ENCODE data around the gene OGFOD2.

DNA sequence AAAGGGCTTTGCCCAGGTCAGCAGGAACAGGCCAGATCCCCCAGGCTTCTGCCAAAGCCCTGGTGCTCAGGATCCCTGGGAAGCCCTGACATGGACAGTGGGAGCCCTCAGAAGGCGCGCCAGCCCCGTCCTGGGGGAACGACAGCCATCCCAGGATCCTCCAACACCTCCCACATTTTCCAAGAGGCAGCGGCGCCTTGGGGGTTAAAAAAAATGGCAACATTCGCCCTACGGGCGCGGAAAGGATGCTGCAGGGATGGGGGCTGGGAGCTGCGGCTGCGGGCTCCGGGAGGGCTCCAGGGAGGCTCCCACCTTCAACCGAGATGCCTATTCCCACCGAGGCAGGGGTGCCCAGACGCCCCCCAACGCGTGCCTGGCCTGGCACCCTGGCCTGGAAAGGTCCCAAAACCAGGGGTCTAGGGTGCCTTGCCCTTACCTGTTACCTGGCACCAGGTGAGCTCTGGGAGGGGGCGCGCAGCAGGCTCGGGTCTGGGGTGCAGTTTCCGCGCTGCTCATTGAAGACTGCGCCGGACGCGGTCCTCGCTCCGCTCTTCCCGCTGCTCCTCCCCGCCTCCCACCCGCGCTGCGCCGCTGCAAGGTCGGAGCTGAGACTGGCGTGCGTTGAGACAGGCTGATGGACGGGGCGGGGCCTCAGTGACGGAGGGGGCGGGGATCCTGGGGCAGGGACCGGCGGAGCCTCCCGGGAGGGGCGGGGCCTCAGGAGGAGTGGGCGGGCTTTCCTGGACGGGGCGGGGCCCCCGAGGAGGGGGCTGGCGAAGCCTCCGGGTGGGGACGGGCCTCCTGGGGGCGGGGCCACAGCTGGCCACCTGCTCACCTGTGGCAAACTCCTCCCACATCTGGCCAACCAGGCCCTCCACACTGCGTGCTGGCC is 8.9 kb upstream of the OGFOD2 start, which contains the start of gene ABCB9:
- no peak for TF ChIP-seq OSR1 (CRISPR knock-in tag; IDR thresholded peaks at IDR 0.05)
- TF ChIP-seq RARB (CRISPR knock-in tag; IDR thresholded peaks at IDR 0.05) = no peak
- TF ChIP-seq ZC3H10 (CRISPR knock-in tag; IDR thresholded peaks at IDR 0.05) = no peak
- no peak for TF ChIP-seq TOX (CRISPR knock-in tag; IDR thresholded peaks at IDR 0.05; ENCODE audit: borderline replicate concordance)
- TF ChIP-seq, protein P1, sequence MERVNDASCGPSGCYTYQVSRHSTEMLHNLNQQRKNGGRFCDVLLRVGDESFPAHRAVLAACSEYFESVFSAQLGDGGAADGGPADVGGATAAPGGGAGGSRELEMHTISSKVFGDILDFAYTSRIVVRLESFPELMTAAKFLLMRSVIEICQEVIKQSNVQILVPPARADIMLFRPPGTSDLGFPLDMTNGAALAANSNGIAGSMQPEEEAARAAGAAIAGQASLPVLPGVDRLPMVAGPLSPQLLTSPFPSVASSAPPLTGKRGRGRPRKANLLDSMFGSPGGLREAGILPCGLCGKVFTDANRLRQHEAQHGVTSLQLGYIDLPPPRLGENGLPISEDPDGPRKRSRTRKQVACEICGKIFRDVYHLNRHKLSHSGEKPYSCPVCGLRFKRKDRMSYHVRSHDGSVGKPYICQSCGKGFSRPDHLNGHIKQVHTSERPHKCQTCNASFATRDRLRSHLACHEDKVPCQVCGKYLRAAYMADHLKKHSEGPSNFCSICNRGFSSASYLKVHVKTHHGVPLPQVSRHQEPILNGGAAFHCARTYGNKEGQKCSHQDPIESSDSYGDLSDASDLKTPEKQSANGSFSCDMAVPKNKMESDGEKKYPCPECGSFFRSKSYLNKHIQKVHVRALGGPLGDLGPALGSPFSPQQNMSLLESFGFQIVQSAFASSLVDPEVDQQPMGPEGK (CRISPR knock-in tag; IDR thresholded peaks at IDR 0.05; ENCODE audit: borderline replicate concordance) = no peak
- no peak for TF ChIP-seq TCF4 (CRISPR knock-in tag; IDR thresholded peaks at IDR 0.05; ENCODE audit: borderline replicate concordance)
- no peak for TF ChIP-seq GLIS3 (CRISPR knock-in tag; IDR thresholded peaks at IDR 0.05)
- TF ChIP-seq, protein P2, sequence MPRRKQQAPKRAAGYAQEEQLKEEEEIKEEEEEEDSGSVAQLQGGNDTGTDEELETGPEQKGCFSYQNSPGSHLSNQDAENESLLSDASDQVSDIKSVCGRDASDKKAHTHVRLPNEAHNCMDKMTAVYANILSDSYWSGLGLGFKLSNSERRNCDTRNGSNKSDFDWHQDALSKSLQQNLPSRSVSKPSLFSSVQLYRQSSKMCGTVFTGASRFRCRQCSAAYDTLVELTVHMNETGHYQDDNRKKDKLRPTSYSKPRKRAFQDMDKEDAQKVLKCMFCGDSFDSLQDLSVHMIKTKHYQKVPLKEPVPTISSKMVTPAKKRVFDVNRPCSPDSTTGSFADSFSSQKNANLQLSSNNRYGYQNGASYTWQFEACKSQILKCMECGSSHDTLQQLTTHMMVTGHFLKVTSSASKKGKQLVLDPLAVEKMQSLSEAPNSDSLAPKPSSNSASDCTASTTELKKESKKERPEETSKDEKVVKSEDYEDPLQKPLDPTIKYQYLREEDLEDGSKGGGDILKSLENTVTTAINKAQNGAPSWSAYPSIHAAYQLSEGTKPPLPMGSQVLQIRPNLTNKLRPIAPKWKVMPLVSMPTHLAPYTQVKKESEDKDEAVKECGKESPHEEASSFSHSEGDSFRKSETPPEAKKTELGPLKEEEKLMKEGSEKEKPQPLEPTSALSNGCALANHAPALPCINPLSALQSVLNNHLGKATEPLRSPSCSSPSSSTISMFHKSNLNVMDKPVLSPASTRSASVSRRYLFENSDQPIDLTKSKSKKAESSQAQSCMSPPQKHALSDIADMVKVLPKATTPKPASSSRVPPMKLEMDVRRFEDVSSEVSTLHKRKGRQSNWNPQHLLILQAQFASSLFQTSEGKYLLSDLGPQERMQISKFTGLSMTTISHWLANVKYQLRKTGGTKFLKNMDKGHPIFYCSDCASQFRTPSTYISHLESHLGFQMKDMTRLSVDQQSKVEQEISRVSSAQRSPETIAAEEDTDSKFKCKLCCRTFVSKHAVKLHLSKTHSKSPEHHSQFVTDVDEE (CRISPR knock-in tag; IDR thresholded peaks at IDR 0.05) = no peak
- TF ChIP-seq, protein P3, sequence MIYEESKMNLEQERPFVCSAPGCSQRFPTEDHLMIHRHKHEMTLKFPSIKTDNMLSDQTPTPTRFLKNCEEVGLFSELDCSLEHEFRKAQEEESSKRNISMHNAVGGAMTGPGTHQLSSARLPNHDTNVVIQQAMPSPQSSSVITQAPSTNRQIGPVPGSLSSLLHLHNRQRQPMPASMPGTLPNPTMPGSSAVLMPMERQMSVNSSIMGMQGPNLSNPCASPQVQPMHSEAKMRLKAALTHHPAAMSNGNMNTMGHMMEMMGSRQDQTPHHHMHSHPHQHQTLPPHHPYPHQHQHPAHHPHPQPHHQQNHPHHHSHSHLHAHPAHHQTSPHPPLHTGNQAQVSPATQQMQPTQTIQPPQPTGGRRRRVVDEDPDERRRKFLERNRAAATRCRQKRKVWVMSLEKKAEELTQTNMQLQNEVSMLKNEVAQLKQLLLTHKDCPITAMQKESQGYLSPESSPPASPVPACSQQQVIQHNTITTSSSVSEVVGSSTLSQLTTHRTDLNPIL (CRISPR knock-in tag; IDR thresholded peaks at IDR 0.05; ENCODE audit: low read depth) = no peak
- no peak for TF ChIP-seq ZFP30 (CRISPR knock-in tag; IDR thresholded peaks at IDR 0.05)
- no peak for TF ChIP-seq PPARA (CRISPR knock-in tag; IDR thresholded peaks at IDR 0.05; ENCODE audit: borderline replicate concordance)
- no peak for TF ChIP-seq ZNF565 (CRISPR knock-in tag; conservative IDR thresholded peaks at IDR 0.05; ENCODE audit: low read depth)
